ENCODE results near the gene ZNF618. TPM values are rescaled to one million over a fixed set of nuclear protein-coding genes. Genes with fewer than 3 reads are reported as not detected.

The ZNF618 gene
- total RNA-seq, 1 donor from 2014 or later: 3.8 TPM

- DNase-seq (ENCODE audit: low read depth): no peak
Measured at GRCh38 chr9:113882181-113882580, 6.1 kb downstream of the ZNF618 start.

DNA sequence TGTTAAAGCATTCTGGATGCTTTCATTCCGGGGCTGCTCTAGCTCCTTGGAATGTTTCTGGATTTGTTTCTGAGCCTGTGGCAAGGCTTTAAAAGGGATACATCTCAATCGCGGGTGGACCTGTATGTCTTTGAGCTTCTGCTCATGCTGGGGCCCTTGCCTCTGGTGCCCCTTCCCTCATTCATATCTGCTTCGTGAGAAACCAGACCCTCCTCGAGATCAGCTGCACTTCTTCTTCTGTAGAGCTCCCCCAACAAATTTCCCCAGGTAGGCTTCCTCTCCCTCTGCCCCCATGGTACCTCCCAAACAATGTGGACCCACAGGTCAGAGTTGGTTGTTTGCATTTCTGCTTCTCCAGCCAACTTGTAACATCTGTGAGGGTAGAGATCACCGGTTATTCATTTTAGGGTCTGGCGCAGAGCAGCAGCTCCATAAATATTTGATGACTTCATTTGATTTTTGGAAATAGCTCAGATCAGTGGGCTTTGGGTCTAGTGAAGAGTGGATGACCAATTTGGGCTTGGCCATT is 6.6 kb downstream of the ZNF618 start:
- no peak for DNase-seq (ENCODE audit: low read depth)

GRCh38 chr9:113885183-113886025 is 9.3 kb downstream of the ZNF618 start:
- no peak for DNase-seq (ENCODE audit: low read depth)

- no peak for DNase-seq (ENCODE audit: low read depth)
Measured at GRCh38 chr9:113886026-113886369, 9.9 kb downstream of the ZNF618 start.

GRCh38 chr9:113886466-113886865 is 10.4 kb downstream of the ZNF618 start:
- no peak for DNase-seq (ENCODE audit: low read depth)

- no peak for DNase-seq (ENCODE audit: low read depth)
Measured at GRCh38 chr9:113886933-113887332, 10.8 kb downstream of the ZNF618 start.

GRCh38 chr9:113887436-113887835 is 11.3 kb downstream of the ZNF618 start:
- no peak for DNase-seq (ENCODE audit: low read depth)

GRCh38 chr9:113888336-113888735 is 12.2 kb downstream of the ZNF618 start:
- DNase-seq (ENCODE audit: low read depth): no peak

GRCh38 chr9:113888976-113889375 is 12.9 kb downstream of the ZNF618 start:
- no peak for DNase-seq (ENCODE audit: low read depth)

DNA sequence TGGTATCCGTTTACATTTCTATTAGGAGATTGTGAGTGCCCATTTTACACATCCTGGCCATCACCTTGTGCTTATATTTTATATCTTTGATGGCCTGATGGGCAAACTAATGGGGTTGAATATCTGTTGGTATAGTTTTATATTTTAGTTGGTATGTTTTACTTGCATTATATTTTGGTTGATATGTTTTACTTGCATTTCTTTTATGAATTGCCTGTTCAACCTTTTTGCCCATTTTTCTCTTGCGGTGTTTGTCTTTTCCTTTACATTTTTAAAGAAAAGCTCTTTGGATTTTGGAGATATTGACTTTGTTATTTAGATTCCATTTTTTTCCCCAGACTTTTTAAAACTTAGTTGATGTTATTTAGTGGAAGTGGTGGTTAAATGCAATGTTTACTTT is 14.6 kb downstream of the ZNF618 start:
- DNase-seq (ENCODE audit: low read depth): no peak

DNA sequence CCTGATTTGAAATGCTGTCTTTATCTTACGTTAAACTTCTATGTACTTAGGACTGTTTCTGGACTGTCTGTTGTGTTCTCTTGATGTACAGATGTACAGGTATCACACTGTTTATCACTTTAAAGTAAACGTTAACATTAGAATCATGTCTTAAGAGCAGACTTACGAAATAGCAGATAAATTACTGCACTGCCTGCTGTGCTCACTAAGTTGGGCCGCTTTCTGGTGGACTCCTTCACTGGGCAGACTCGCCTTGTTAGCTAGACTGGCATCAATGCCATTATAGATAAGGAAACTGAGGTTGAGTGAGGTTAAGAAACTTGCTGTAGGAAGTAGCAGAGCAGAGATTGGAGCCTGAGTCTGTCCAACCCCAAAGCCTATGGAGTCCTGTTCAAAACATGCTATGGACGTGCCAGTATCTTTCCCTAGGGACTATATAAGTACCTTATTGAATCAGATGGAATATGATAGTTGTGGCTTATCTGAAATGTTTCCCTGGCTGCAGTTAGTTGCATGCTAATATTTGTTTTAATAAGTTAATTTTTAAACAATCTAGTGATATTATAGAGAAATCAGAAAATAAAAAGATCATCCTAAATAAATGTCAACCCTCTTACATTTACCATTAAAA is 16.9 kb downstream of the ZNF618 start:
- no peak for DNase-seq (ENCODE audit: low read depth)

GRCh38 chr9:113894166-113894565 is 18.1 kb downstream of the ZNF618 start:
- DNase-seq (ENCODE audit: low read depth): no peak

GRCh38 chr9:113895526-113895925 is 19.4 kb downstream of the ZNF618 start:
- no peak for DNase-seq (ENCODE audit: low read depth)

DNA sequence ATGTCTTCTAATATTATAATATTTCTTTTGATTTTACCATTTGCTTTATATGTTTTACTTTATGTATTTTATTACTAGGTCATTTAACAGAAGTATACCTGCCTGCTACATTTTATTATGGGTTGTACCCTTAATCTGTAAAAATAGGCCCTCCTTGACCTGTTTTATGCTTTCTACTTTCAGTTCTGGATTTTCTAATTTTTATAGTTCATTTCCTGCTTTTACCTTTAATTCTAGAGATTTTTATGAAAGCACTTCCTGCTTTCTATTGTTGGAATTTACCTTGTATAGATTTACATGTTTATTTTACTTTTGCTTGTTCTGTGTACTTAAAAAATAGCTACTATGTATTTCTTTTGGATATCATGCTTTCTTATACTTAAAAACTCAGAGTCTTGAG is 20.6 kb downstream of the ZNF618 start:
- DNase-seq (ENCODE audit: low read depth): no peak

DNA sequence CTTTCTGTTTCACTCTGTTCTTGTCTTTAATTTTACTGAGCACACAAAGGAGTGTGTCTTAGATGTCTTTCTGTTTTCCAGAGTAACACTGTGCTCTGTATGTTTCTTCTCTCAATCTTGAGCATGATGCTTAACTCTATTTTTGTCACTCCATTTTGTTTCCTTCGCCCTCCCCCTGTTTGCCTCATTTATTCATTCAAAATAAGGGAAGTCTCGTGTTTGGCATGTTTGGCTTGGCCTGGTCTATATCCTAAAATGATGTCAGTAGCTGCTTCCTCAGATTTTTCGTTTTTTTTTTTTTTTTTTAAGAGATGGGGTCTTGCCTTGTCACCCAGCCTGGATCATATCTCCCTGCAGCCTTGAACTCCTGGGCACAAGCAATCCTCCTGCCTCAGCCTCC is 22.0 kb downstream of the ZNF618 start:
- DNase-seq (ENCODE audit: low read depth): no peak

DNA sequence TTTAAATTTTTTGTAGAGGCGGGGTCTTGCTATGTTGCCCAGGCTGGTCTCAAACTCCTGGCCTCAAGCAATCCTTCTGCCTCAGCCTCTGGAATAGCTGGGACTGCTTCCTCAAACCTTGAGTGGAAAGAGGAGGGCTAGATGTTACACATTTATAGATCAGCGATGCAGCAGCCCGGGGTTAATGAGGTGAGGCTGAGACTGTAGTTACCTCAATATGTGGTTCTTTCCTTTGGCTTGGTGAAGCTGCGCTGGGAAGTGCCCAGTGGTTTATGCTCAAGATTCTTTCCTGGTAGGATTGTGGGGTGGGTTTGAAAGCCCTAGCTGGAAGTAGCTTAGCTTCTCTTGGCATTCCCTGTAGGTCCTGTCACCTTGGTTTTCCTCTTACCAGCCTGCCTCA is 22.5 kb downstream of the ZNF618 start:
- no peak for DNase-seq (ENCODE audit: low read depth)

GRCh38 chr9:113899205-113899604 is 23.1 kb downstream of the ZNF618 start:
- no peak for DNase-seq (ENCODE audit: low read depth)

- DNase-seq (ENCODE audit: low read depth): no peak
Measured at GRCh38 chr9:113901221-113901688, 25.1 kb downstream of the ZNF618 start.

DNA sequence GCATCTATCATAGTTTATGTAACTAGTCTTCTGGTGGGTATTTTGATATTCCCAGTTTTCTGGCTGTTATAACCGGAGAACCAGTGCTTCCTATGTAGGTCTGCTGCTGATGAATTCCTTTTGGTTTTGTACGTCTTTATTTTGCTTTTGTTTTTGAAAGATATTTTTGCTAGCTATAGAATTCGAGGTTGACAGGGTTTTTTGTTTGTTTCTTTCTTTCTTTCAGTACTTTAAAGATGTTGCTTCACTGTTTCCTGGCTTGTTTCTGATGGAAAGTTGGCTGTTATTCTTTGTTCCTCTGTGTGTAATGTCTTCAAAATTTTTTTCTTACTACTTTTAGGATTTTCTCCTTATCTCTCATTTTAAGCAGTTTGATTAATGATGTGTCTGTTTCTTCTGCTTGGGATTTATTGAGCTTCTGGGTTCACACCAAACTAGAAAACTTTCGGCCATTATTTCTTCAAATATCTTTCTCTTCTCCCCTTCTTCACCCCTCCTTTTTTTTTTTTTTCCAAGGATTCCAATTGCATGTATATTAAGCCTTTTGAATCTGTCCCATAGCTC is 27.5 kb downstream of the ZNF618 start:
- no peak for DNase-seq (ENCODE audit: low read depth)

DNA sequence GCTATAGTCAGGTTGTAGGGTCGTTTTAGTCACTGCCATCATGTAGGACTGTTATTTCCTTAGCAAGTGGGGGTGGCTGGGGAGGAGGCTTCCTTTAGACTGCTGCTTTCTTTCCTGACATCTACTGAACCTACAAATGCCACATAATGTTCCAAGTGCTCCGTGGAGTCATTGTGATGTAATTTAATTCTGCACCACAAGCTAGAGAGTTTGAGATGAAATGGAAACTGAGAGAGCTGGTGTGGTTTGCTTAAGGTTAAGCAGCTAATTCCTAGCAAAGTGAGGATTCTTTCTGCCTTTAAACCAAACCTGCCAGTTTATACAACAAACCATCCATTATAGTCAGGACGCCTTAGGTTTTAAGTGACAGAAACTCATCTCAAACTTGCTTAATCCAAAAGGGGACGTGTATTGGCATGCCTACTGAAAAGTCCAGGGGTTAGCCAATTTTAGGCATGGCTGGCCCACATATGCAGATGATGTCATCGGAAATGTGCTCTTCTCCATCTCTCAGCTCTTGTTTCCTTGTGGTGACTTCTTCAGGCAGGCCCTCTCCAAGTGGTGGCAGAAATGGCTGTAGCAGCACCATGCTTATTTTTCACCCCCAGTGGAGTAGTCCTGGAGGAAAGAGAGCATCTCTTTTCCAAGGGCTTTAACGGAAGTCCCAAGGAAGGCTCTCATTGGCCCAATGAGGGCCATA is 30.5 kb downstream of the ZNF618 start:
- peak; percentile 67 for DNase-seq (ENCODE audit: low read depth)

GRCh38 chr9:113907282-113907681 is 31.2 kb downstream of the ZNF618 start:
- DNase-seq (ENCODE audit: low read depth): no peak

GRCh38 chr9:113909421-113909820 is 33.3 kb downstream of the ZNF618 start:
- no peak for DNase-seq (ENCODE audit: low read depth)

All from myocyte (in vitro differentiated cells).